Left lung (tissue), 14 donors: ENCODE measurements around the gene ADNP2. TPM values are rescaled to one million over a fixed set of nuclear protein-coding genes. Genes with fewer than 3 reads are reported as not detected.

Source experiments
- ATAC-seq: fragments of 200-7000 bp; cut with Tn5 transposase; one replicate; pipeline ENCODE4 v1.9.1; 2020; ENCODE audit warnings: moderate library complexity
- DNase-seq, 4 donors: peaks; one replicate each; pipeline ENCODE4 v3.0.0-alpha.2; 2013 to 2020
- H3K27ac ChIP-seq, 2 donors: fragments of 200-600 bp; sonication (generic) in 1 of 2; one replicate each; pipeline versions ENCODE4 v1.5.0 to v1.8.0; 2020 to 2021
- H3K27me3 ChIP-seq, 2 donors: fragments of 200-600 bp; sonication (generic) in 1 of 2; one replicate each; pipeline versions ENCODE4 v1.5.0 to v1.8.0; 2020 to 2021
- H3K36me3 ChIP-seq, 2 donors: fragments of 200-600 bp; sonication (generic) in 1 of 2; one replicate each; pipeline versions ENCODE4 v1.5.0 to v1.8.0; 2020 to 2021
- H3K4me1 ChIP-seq, 2 donors: fragments of 200-600 bp; one replicate each; pipeline ENCODE4 v1.8.0; 2021
- H3K4me3 ChIP-seq, 2 donors: fragments of 200-600 bp; sonication (generic) in 1 of 2; one replicate each; pipeline versions ENCODE4 v1.5.0 to v1.8.0; 2020 to 2021; ENCODE audit warnings: mild to moderate bottlenecking in 1 of 2
- H3K9me3 ChIP-seq, 2 donors: fragments of 200-600 bp; sonication (generic) in 1 of 2; one replicate each; pipeline versions ENCODE4 v1.5.0 to v1.8.0; 2020 to 2021
- intact Hi-C, 2 donors: fragments of 100-400 bp; cut with DNase I; formaldehyde crosslinking; loops; one replicate each; pipeline versions ENCODE4 v1.11.2 to v1.14.2; 2022
- long read RNA-seq, 12 donors: library from polyadenylated mRNA in 2 of 12; unstranded in 2 of 12; transcript quantifications; one replicate each; pipeline ENCODE4 v2.0.0 and lab custom pipeline, GENCODE V29; 2019 to 2026
- polyA plus RNA-seq, 6 donors: library from polyadenylated mRNA; unstranded; fragments of 120-200 nt; gene quantifications; one replicate each; pipeline ENCODE4 v1.2.1, GENCODE V29; 2013; ENCODE audit not compliant: insufficient read length in 6 of 6
- total RNA-seq, 2 donors: library from RNA; stranded (reverse); fragmentation: NEBNext Ultra II Directional; extraction: Animal tissue kit (Norgen Biotek cat#: 25700); gene quantifications; one replicate each; pipeline ENCODE4 v1.2.1, GENCODE V29; 2021
- TF ChIP-seq, protein P1 (sequence below), 2 donors: fragments of 200-600 bp; sonication (generic) in 1 of 2; IDR thresholded peaks; one replicate each; pipeline versions ENCODE4 v1.5.0 to v1.8.0; 2021; ENCODE audit warnings: antibody characterized with exemption in 2 of 2
- donor health status: DM: no; HTN: yes; CAD: no.
- donor health status: DM: no; HTN: no; CAD: no.

ADNP2 gene, protein sequence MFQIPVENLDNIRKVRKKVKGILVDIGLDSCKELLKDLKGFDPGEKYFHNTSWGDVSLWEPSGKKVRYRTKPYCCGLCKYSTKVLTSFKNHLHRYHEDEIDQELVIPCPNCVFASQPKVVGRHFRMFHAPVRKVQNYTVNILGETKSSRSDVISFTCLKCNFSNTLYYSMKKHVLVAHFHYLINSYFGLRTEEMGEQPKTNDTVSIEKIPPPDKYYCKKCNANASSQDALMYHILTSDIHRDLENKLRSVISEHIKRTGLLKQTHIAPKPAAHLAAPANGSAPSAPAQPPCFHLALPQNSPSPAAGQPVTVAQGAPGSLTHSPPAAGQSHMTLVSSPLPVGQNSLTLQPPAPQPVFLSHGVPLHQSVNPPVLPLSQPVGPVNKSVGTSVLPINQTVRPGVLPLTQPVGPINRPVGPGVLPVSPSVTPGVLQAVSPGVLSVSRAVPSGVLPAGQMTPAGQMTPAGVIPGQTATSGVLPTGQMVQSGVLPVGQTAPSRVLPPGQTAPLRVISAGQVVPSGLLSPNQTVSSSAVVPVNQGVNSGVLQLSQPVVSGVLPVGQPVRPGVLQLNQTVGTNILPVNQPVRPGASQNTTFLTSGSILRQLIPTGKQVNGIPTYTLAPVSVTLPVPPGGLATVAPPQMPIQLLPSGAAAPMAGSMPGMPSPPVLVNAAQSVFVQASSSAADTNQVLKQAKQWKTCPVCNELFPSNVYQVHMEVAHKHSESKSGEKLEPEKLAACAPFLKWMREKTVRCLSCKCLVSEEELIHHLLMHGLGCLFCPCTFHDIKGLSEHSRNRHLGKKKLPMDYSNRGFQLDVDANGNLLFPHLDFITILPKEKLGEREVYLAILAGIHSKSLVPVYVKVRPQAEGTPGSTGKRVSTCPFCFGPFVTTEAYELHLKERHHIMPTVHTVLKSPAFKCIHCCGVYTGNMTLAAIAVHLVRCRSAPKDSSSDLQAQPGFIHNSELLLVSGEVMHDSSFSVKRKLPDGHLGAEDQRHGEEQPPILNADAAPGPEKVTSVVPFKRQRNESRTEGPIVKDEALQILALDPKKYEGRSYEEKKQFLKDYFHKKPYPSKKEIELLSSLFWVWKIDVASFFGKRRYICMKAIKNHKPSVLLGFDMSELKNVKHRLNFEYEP
- total RNA-seq, result 10 to 100 TPM; 13.5 to 14.4 TPM
- 10 to 100 TPM; 17.3 to 22.6 (median 20.5) TPM for polyA plus RNA-seq
- long read RNA-seq, donor 1, full-length matches to known transcripts, result 5 of 5 reads
- long read RNA-seq, donor 1, partial matches to known transcripts, result 0 of 5 reads
- long read RNA-seq, donor 1, other reads (novel, unspliced or antisense), result 0 of 5 reads
- long read RNA-seq, donor 2, full-length matches to known transcripts, result 7 of 22 reads
- long read RNA-seq, donor 2, partial matches to known transcripts, result 15 of 22 reads
- long read RNA-seq, donor 2, other reads (novel, unspliced or antisense), result 0 of 22 reads
- long read RNA-seq, donor 3, result 0 reads
- long read RNA-seq, donor 4, full-length matches to known transcripts, result 1 of 1 reads
- long read RNA-seq, donor 4, partial matches to known transcripts, result 0 of 1 reads
- long read RNA-seq, donor 4, other reads (novel, unspliced or antisense), result 0 of 1 reads
- long read RNA-seq, donor 5, full-length matches to known transcripts, result 2 of 2 reads
- long read RNA-seq, donor 5, partial matches to known transcripts, result 0 of 2 reads
- long read RNA-seq, donor 5, other reads (novel, unspliced or antisense), result 0 of 2 reads
- long read RNA-seq, donor 6, partial matches to known transcripts, result 0 of 1 reads
- long read RNA-seq, donor 6, other reads (novel, unspliced or antisense), result 0 of 1 reads
- long read RNA-seq, donor 7, full-length matches to known transcripts, result 1 of 1 reads
- long read RNA-seq, donor 7, partial matches to known transcripts, result 0 of 1 reads
- long read RNA-seq, donor 7, other reads (novel, unspliced or antisense), result 0 of 1 reads
- long read RNA-seq, donor 8, full-length matches to known transcripts, result 2 of 2 reads
- long read RNA-seq, donor 8, partial matches to known transcripts, result 0 of 2 reads
- long read RNA-seq, donor 8, other reads (novel, unspliced or antisense), result 0 of 2 reads
- long read RNA-seq, donor 9, result 0 reads
- long read RNA-seq, donor 10, partial matches to known transcripts, result 0 of 1 reads
- long read RNA-seq, donor 10, other reads (novel, unspliced or antisense), result 1 of 1 reads
- long read RNA-seq, donor 11, result 0 reads
- long read RNA-seq, donor 12, full-length matches to known transcripts, result 4 of 4 reads
- long read RNA-seq, donor 12, partial matches to known transcripts, result 0 of 4 reads
- long read RNA-seq, donor 12, other reads (novel, unspliced or antisense), result 0 of 4 reads

DNA sequence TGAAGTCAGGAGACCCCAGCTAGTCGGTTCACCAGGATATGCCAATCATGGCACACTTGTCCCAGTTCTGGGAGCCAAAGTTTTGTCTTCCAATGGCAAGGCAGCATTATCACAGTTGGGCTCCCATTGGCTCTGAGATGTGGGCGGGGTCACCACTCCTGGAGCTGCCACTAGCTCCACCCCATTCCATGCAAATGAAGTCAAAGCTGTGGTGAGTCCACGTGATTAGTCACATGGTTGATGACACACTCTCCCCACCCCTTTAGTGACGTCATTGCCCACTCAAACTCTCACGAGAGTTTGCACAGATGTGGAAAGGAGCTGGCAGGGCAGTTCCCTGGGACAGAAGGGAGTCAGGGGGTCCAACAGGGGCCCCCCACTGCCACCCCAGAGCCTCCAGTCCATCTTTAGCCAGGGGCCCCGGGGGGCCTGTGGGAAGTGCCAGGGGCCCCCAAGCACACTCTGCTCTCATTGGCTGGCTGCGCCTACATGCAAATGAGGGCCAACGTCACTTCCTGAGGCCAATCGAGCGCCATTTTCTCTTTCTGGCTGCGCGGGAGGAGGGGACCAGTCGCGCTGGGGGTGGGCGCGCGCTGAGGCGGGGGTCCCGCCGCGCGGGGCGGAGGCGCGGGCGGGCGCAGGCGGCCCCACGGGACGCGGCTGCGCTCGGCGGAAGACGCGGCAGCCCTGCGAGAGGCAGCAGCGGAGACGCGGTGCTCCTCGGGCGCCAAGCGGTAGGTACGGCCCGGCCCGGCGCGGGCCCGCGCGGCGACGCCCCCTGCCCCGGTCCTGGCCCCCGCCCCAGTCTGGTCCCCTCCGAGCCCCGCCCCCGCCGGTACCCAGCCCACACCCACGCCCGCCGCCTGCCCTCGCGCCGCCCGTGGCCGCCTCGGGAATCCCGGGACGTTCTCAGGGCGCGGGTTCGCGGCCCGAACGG lies at the start of gene ADNP2:
TSS of gene ADNP2 (plus strand) at position 524 of the 937 bp plus-strand sequence. CDS start 8,281 bp downstream, outside the sequence.
- peak; percentile 88 for ATAC-seq
- Histone ChIP-seq H3K4me1 (peaks cover 8 to 16% of the 10 kb centered on the region in 2 donors), H3K27me3 (no peaks in the 10 kb centered on the region), H3K27ac (peak within 1 kb of the TSS; percentile 80 to 84), H3K9me3 (peaks cover 0 to 2% of the 10 kb centered on the region in 2 donors), H3K36me3 (no peaks in the 10 kb centered on the region), H3K4me3 (peak within 1 kb of the TSS; percentile 58 to 68)
- TF ChIP-seq, protein P1, sequence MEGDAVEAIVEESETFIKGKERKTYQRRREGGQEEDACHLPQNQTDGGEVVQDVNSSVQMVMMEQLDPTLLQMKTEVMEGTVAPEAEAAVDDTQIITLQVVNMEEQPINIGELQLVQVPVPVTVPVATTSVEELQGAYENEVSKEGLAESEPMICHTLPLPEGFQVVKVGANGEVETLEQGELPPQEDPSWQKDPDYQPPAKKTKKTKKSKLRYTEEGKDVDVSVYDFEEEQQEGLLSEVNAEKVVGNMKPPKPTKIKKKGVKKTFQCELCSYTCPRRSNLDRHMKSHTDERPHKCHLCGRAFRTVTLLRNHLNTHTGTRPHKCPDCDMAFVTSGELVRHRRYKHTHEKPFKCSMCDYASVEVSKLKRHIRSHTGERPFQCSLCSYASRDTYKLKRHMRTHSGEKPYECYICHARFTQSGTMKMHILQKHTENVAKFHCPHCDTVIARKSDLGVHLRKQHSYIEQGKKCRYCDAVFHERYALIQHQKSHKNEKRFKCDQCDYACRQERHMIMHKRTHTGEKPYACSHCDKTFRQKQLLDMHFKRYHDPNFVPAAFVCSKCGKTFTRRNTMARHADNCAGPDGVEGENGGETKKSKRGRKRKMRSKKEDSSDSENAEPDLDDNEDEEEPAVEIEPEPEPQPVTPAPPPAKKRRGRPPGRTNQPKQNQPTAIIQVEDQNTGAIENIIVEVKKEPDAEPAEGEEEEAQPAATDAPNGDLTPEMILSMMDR (IDR thresholded peaks at IDR 0.05), result no peak
- peak; percentile 74 to 84 (median 80) for DNase-seq
- intact Hi-C loops, result no loop called here

GRCh38 chr18:80059945-80060344 lies 49.1 kb upstream of the ADNP2 start:
- DNase-seq (no peak), ATAC-seq (no peak)
- peaks cover 0 to 69% of the 10 kb centered on the region in 2 donors for H3K9me3 ChIP-seq
- no peaks in the 10 kb centered on the region for H3K4me1 ChIP-seq
- H3K36me3 ChIP-seq, result no peaks in the 10 kb centered on the region
- TF ChIP-seq, protein P1 (IDR thresholded peaks at IDR 0.05), result no peak
- no peaks in the 10 kb centered on the region for H3K27me3 ChIP-seq
- H3K27ac ChIP-seq, result no peak overlapping the region
- intact Hi-C loops, result no loop called here
- no peak overlapping the region for H3K4me3 ChIP-seq

- no peak overlapping the region for H3K27ac ChIP-seq
- intact Hi-C loops, result no loop called here
- no peaks in the 10 kb centered on the region for H3K27me3 ChIP-seq
- peaks cover 0 to 24% of the 10 kb centered on the region in 2 donors for H3K9me3 ChIP-seq
- H3K4me1 ChIP-seq, result no peaks in the 10 kb centered on the region
- no peaks in the 10 kb centered on the region for H3K36me3 ChIP-seq
- DNase-seq, result no peak
- H3K4me3 ChIP-seq, result no peak overlapping the region
- TF ChIP-seq, protein P1 (IDR thresholded peaks at IDR 0.05), result no peak
- ATAC-seq, result no peak
These were observed 43.4 kb upstream of the ADNP2 start for GRCh38 chr18:80065705-80066104.
